GM21529 (cell line): ENCODE results near the gene KCTD10.

ENCODE experiments used
- ATAC-seq: cut with Tn5 transposase; IDR thresholded peaks from one replicate; pipeline ENCODE4 v1.9.1; 2021; ENCODE audit not compliant: unreplicated experiment

Gene KCTD10, protein sequence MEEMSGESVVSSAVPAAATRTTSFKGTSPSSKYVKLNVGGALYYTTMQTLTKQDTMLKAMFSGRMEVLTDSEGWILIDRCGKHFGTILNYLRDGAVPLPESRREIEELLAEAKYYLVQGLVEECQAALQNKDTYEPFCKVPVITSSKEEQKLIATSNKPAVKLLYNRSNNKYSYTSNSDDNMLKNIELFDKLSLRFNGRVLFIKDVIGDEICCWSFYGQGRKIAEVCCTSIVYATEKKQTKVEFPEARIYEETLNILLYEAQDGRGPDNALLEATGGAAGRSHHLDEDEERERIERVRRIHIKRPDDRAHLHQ

DNA sequence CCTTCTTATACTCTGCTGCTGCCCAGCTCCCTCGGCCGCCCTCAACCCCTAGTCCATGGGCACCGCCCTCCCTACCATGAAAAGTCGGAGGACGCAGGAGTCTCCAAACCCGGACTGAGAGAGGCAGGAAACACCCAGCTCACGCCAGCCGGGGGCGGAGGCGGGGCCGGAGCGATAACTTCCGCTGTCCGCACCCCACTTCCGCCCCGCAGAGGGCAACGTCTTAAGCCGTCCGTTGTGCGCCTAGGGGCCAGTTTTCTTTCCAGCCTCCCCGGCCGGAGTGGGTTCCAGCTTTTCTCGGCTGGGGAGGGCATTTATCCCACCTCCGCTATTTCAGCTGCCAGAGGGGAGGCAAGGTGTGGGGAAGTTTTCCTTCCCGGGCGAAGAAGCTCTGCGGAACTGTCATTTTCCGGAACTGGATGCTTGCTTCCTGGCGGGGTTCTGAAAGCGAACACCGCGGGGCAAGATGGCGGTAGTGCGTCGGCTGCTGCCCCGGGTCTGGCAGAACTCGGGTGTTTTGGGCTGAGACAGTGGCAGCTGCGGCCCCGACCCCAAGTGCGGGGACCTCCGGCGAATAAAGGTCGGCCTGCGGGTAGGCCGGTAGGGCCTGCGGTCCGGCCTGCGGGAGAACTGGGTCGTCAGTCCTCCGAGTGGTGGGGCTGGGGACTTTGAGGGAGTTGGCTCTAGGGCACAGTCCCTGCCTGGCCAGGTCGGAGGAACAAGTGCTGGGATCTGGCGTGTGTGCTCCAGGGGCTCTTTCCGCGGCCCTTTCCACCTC, at the start of gene KCTD10, which contains the start of gene UBE3B:
KCTD10 (minus strand) TSS at position 116 of the 778 bp plus-strand sequence; CDS start at position 78, 38 bp downstream.
UBE3B (plus strand) TSS at position 450 of the 778 bp plus-strand sequence. CDS start 5,918 bp downstream, outside the sequence.
- peak; percentile 88 for ATAC-seq

DNA sequence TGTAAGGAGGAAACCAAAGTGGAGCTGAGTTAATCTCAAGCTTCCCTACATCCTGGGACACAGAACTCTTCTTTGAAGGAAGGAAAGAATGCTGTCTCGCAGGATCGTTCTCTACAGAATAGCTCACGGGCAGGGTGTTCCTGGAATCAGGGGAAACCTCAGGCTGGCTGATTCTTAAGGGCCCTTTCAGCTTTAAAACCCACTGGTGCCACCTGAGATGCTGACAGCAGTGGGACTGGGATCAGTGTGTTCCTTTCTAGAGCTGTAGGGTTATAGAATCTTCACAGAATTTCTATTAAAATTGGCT, 48.1 kb upstream of the KCTD10 start:
- ATAC-seq = no peak

DNA sequence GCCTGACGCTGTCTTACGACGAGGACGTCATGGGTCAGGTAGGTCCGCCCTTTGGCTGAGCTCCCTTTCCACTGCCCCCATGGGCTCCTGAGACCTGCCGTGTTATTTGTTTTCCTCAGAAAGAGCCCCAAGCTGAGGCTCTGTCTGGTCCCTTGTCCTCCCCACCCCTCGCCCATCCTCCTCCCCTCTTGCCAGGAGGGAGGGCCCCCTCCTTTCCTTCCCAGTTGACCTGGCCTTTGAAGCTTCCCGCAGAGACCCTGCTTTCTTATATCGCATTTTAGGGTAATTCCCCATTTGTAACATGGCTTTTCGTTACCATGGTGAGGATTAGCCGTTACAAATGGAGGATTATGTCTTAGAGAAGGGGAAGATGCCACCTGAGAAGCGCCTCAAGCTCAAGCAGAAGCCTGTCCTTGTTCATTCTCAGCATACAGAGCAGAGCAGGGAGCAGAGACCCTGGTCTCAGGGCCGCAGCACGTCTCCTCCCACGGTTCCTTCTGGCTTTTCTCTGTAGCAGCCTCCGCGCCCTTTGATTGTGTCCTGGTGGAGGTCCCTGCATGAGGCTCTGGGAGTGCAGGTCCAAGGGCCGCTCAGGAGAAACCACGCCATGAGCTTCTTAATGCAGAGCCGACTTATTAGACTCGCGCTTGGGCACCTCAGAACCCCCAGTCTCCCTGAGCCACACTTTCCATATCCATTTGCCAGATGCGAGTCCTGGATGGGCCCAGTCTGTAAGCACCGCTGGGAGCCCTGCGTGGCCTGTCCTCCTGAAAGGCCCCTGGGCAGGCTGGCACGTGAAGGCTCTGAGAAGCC, 47.6 kb upstream of the KCTD10 start:
- no peak for ATAC-seq

GRCh38 chr12:109523504-109523903, 46.4 kb upstream of the KCTD10 start:
- no peak for ATAC-seq

DNA sequence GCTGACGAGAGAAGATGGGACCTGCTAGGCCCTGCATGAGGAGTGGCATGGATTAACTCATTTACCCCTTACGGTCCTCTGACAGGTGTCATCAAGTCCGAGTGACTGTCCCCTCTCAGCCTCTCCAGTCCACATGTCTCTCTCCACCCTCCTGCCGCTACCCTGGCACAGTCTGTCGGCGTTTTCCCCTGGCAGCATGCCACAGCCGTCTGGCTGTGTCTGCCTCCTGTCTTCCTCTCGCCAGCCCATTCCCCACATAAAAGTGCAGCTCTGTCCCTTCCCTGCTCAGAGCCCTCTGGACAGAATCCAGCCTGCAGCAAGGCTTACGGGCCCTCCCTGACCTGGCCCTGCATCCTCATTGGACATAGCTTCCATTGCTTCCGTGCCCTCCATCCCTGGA, 46.0 kb upstream of the KCTD10 start:
- no peak for ATAC-seq

DNA sequence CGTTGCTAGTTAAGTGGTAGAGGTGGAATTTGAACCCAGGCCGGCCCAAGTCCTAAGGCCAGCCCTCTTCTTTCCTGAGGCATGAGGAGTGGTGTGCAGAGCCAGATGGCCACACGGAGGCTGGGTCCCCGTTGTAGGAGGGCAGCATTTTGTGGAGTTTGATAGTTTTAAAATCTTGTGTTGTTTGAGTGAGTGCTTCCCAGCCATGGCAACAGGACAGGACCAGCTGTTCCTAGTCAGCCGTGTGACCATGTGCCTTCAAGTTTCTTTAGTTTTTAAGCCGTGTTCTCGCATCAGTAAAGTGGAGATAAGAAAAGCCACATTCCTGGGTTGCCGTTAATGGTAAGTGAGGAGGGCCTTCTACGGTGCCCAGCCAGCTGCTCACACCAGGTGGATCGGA, 44.7 kb upstream of the KCTD10 start:
- no peak for ATAC-seq

GRCh38 chr12:109519787-109520186, 42.7 kb upstream of the KCTD10 start:
- ATAC-seq = no peak

DNA sequence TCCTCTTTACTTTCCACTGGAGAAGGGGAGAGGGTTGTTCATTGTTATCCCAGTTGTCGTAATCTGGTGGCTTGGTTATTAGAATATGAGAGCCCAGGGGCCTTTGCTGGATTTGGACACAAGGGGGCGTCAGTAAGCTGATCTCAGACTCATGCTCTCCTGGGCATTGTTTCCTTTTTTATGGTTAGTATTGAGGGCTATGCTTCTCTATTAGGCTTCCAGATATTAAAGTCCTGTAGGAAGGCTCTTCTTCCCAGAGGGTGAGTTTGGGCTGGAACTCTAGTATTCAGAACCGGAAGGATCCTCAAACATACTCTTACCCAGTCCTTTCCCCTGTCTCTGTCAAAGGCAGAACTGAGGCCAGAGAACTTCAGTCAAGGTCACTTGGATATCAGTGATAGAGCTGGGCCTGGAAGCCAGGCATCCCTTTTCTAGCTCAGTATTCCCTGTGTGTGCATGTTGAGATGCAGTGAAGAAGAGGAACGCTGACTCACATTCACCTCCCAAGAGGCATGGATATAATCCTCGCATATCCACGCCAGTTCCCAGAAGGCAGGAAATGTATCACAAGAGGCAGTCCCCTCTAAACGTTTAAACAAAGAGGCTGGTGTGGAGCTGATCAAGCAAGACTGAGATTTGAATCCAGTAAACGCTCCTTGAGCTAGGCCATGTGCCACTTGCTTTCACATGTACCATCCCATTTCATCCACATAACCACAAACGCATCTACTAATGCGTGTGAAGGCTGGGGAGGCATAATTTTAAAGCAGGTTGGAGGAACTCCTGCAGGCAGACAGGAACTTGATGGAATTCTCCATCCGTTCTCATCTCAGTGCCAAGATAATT, 41.9 kb upstream of the KCTD10 start:
- no peak for ATAC-seq

DNA sequence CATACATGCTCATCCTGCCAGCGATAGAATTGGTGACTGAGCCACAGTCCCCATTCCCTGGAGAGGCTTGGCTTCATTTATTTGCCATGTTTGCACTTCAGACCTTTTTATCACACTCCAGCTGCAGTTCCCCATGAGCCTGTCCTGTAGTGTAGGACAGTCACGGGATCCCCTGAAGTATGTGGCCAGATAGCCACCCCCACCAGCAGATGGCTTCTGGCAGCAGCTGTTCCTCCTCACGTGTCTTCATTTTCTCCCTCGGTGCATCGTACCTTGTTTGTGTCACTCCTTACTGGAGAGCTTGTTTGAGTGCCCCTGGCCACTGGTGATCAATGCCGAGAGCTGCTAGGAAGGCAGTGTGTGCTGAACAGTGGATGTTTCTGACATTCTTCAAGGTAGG, 40.5 kb upstream of the KCTD10 start:
- ATAC-seq = no peak

- ATAC-seq = no peak
Observed at GRCh38 chr12:109513977-109514376, 36.9 kb upstream of the KCTD10 start.

- ATAC-seq = no peak
Observed at GRCh38 chr12:109513051-109513450, 36.0 kb upstream of the KCTD10 start.

GRCh38 chr12:109512608-109513007, 35.5 kb upstream of the KCTD10 start:
- no peak for ATAC-seq

- no peak for ATAC-seq
Observed at GRCh38 chr12:109510196-109510595, 33.1 kb upstream of the KCTD10 start.

DNA sequence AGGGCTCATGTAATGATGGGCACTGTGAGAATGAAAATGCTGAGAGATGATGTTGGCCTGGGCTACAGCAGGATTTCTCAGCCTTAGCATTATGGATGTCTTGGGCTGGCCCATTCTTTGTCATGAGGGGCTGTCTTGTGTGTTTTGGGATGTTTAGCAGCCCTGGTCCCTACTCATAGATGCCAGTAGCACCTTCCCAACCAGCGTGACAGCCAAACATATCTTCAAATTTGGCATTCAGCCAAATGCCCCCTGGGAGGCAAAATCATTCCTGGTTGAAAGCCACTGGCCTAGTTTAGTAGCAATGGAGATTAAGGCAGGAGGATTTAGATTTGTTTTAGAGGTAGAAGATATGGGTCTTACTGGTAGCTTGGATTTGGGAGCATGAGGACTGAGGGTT, 27.0 kb upstream of the KCTD10 start:
- ATAC-seq = no peak

DNA sequence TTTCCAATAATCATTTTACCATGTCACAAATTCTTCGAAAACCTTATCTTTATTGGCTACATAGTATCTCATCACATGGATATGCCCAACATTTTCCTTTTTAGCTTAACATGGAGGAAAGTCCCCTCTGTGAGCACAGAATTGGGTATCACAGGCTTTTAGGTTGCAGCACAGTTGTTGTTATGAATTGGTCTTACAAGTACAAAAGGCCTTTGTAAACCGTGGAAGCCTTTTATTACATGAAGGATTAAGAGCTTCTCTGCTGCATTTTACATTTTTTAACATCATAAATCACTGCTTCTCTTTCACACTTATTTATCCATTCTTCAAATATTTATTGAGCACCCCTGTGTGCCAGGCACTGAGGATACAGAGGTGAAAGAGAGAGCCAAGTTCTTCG, 26.5 kb upstream of the KCTD10 start:
- no peak for ATAC-seq

- no peak for ATAC-seq
Observed at GRCh38 chr12:109502332-109502731, 25.2 kb upstream of the KCTD10 start.

GRCh38 chr12:109501299-109501698, 24.2 kb upstream of the KCTD10 start:
- ATAC-seq = no peak

DNA sequence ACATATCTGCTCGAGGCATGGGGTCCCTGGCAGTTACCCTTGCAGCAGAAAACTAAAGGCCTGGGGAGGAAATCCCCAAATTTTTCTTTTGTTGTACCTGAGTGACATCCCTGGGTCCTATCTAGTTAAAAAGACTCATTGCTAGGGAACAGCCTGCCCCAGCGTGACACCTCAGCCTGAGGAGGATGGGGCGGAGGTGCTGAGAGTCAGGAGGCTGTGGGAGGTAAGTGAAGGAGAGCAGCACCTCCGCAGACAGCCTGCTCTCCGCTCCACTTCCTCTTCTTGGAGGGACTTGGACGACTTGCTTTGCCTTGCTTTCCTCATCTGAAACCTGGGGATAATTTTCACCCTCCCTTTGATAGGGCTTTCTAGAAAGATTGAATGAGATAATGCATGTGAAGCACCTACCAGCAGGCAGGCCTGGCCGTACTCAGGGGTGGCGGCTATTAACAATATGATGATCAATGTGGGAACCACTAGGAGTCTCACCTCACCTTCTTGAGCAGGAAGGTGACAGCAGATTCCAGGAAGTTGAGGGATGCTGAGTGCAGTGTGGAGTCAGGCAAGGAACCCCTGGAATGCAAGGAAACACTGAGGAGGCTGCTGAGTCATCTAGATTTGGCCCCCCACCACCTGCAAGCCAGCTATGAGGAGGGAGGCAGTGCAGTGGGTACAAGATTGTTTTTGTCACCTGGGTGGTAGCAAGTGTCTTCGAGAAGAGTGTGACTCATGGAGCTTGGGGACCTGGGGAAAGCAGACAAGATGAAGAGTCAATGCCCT, 23.5 kb upstream of the KCTD10 start:
- no peak for ATAC-seq

- no peak for ATAC-seq
Observed at GRCh38 chr12:109497675-109498074, 20.6 kb upstream of the KCTD10 start.

DNA sequence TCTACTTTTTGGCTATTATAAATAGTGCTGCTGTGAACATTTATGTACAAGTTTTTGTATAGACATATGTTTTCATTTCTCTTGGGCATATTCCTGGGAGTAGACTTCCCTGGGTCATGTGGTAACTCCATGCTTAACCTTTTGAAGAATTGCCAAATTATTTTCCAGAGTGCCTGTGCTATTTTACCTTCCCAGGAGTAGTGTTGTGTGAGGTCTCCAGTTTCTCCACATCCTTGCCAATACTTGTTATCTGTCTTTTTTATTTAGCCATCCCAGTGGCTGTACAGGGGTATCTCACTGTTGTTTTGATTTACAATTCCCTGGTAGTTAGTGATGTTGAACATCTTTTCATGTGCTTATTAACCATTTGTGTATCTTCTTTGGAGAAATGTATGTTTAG, 19.2 kb upstream of the KCTD10 start:
- ATAC-seq = no peak
